ENCODE results near the gene CAPN2. TPM values are rescaled to one million over a fixed set of nuclear protein-coding genes. Genes with fewer than 3 reads are reported as not detected.

Gene CAPN2
- polyA plus RNA-seq, 1 of the 3 experiments (the other 2 are of a cell fraction), result 208 TPM

- DNase-seq, result no peak
- Histone ChIP-seq H3K4me3 (ENCODE audit: low read depth in 2 of 2, low read length in 1 of 2) (no peak overlapping the region), H3K9ac (no peak overlapping the region), H2AFZ (ENCODE audit: low read depth) (no peak overlapping the region), H3K27me3 (ENCODE audit: insufficient read depth) (no peaks in the 10 kb centered on the region), H3K79me2 (ENCODE audit: insufficient read depth) (peaks cover 70% of the 10 kb centered on the region), H3K9me2 (no peaks in the 10 kb centered on the region), H3K36me3 (replicated peaks in 1 of 2; ENCODE audit: control insufficient read depth in 1 of 2, insufficient read depth in 2 of 2, low read length in 1 of 2) (peaks cover 19 to 30% of the 10 kb centered on the region in 2 experiments), H3K4me2 (no peak overlapping the region), H3K27ac (ENCODE audit: low read depth in 2 of 2, low read length in 1 of 2) (peak overlapping the region in 1 of 2 experiments; percentile 36; a peak in 1 of 4 replicates), H3F3A (replicated peaks; ENCODE audit: insufficient read depth) (peaks cover 12% of the 10 kb centered on the region), H3K4me1 (ENCODE audit: control insufficient read depth in 1 of 2, insufficient read depth in 2 of 2, low read depth in 1 of 2, low read length in 1 of 2) (peaks cover 3 to 14% of the 10 kb centered on the region in 2 experiments; a peak in 1 of 4 replicates), H3K9me3 (no peaks in the 10 kb centered on the region), H4K20me1 (ENCODE audit: insufficient read depth) (peaks cover 33% of the 10 kb centered on the region)
- WGBS (ENCODE audit: low lambda C conversion rate), result 87% methylated on average over 6 of the region's 6 CpGs
- TF ChIP-seq REST (IDR thresholded peaks at IDR 0.05; ENCODE audit: low read depth, low read length), result no peak
- TF ChIP-seq SMC3 (IDR thresholded peaks at IDR 0.05; ENCODE audit: low read depth, low read length), result no peak
- no peak for TF ChIP-seq YY1 (IDR thresholded peaks at IDR 0.05; ENCODE audit: low read depth)
- no peak for TF ChIP-seq TEAD4 (IDR thresholded peaks at IDR 0.05; ENCODE audit: borderline replicate concordance, insufficient read depth)
- TF ChIP-seq MEF2A (IDR thresholded peaks at IDR 0.05; ENCODE audit: borderline replicate concordance, low read depth), result no peak
- TF ChIP-seq FOXJ3 (CRISPR knock-in tag; IDR thresholded peaks at IDR 0.05), result no peak
- no peak for TF ChIP-seq IRF3 (IDR thresholded peaks at IDR 0.05; ENCODE audit: low read depth, low read length)
- no peak for TF ChIP-seq FOSL2 (IDR thresholded peaks at IDR 0.05; ENCODE audit: borderline replicate concordance, low read depth)
- TF ChIP-seq CTCF (IDR thresholded peaks at IDR 0.05), result no peak
- ChIA-PET CTCF (interaction anchor here (0.7 to 11.0 kb wide), 3 partner anchors 30 to 108 kb away, joined by 3 to 110 read pairs (median 3); partner anchors contain the start of genes CAPN2 and TP53BP2), POLR2A (no interaction called here)
Observed at GRCh38 chr1:223741861-223742260, 29.5 kb downstream of the CAPN2 start.
